ENCODE measurements around the gene MMP24OS.
"Not testable (repeated sequence)": the region's sequence is repeated elsewhere in the genome, so short reads cannot be mapped to it uniquely, and the experiment has no call there.

- not testable (repeated sequence) for TF ChIP-seq EP300, CTCF, POLR2A, POLR2AphosphoS5 (IDR thresholded peaks at IDR 0.05)
Measured at GRCh38 chr20:35252598-35252997, 25.3 kb downstream of the MMP24OS start.
